NCI-H1105 (cell line): ENCODE measurements around the gene PLP2.
A peak's percentile ranks its signal among the peaks of the same experiment; 100 is the strongest.

ENCODE experiments used
- DNase-seq: peaks from one replicate; lab custom pipeline; 2025; lab: John Stamatoyannopoulos, UW

PLP2 gene

GRCh38 chrX:49186125-49187027 is 14.7 kb downstream of the PLP2 start, which contains the start of gene PRICKLE3:
PRICKLE3 (minus strand) TSS chrX:49186373; CDS start chrX:49186297, 76 bp downstream.
- no peak for DNase-seq

GRCh38 chrX:49187028-49187394 is 15.3 kb downstream of the PLP2 start:
- no peak for DNase-seq

GRCh38 chrX:49187526-49187925 is 15.8 kb downstream of the PLP2 start:
- no peak for DNase-seq

GRCh38 chrX:49188468-49189076 is 16.9 kb downstream of the PLP2 start:
- DNase-seq = no peak

GRCh38 chrX:49189606-49190005 is 17.9 kb downstream of the PLP2 start:
- no peak for DNase-seq

- peak; percentile 95 for DNase-seq
Measured at GRCh38 chrX:49190821-49191573, 19.3 kb downstream of the PLP2 start.

GRCh38 chrX:49191574-49192011 is 19.9 kb downstream of the PLP2 start:
- DNase-seq = no peak

- no peak for DNase-seq
Measured at GRCh38 chrX:49192722-49193328, 21.1 kb downstream of the PLP2 start.

GRCh38 chrX:49193542-49193964 is 21.9 kb downstream of the PLP2 start:
- DNase-seq = no peak

GRCh38 chrX:49197543-49198087 is 25.9 kb downstream of the PLP2 start:
- no peak for DNase-seq

- DNase-seq = no peak
Measured at GRCh38 chrX:49198540-49199314, 27.0 kb downstream of the PLP2 start.

GRCh38 chrX:49199315-49199595 is 27.6 kb downstream of the PLP2 start:
- DNase-seq = no peak

- peak; percentile 68 for DNase-seq
Measured at GRCh38 chrX:49199906-49200771, 28.4 kb downstream of the PLP2 start, which contains the start of gene SYP. SYP (minus strand) TSS chrX:49200193; CDS start chrX:49200186, 7 bp downstream.

- DNase-seq = no peak
Measured at GRCh38 chrX:49202022-49202421, 30.3 kb downstream of the PLP2 start.

GRCh38 chrX:49203536-49203935 is 31.8 kb downstream of the PLP2 start:
- DNase-seq = no peak

GRCh38 chrX:49204017-49204416 is 32.3 kb downstream of the PLP2 start:
- DNase-seq = no peak

GRCh38 chrX:49204709-49205108 is 33.0 kb downstream of the PLP2 start:
- DNase-seq = no peak

- DNase-seq = no peak
Measured at GRCh38 chrX:49205443-49205842, 33.7 kb downstream of the PLP2 start.

- DNase-seq = no peak
Measured at GRCh38 chrX:49206543-49206942, 34.8 kb downstream of the PLP2 start.

- DNase-seq = no peak
Measured at GRCh38 chrX:49208399-49208798, 36.7 kb downstream of the PLP2 start.
